ENCODE measurements around the gene TRIM44. TPM values are rescaled to one million over a fixed set of nuclear protein-coding genes. Genes with fewer than 3 reads are reported as not detected.

Gene TRIM44
- total and polyA plus RNA-seq, 10 donors: 5.3 to 65.7 (median 48.5) TPM

DNA sequence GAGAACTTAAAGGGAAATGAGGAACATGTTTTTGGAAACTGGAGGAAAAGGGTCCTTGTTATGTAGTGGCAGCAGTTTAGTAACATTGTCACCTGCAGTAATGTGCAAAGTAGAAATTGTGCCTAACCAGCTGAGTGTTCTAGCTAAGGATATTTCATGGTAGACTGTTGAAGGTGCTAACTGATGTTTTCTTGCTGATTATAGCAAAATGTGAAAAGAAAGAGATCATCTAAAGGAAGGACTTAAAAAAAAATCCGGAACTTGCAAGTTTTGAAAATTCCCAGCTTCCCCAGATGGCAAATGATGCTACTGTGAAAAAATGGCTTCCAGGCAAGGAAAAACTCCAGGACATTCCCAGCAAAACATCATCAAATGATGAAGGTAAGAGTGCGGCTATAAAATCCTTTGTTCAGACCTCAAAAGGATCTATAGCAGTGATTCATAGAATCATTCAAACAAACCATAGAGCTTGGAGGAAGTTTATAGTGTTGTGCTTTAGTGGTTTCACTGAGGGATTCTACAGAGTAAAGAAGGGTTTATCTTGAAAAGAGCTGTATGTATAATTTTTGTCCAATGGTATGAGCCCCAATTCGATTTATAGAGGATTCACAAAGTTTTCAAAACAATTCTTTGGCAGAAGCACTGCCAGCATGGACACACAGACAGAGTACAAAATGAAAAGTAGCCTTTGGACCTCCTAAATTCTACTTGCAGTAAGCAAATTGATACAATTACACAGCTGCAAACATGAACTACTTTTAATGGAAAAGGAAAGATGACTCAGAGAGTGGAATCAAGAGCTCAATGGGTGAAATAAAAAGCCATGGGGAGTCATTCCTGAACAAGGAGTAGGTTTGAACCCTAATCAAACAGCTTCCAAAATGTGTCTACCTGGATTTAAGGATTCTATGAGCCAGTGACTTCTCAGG lies 4.3 kb upstream of the TRIM44 start:
- peaks cover 0 to 2% (median under 1%) of the 10 kb centered on the region in 8 donors for H3K9me3 ChIP-seq
- peaks cover 0 to 16% (median 0%) of the 10 kb centered on the region in 7 donors for H3K27me3 ChIP-seq (replicated peaks in 1 of 7)
- no peak overlapping the region for H3K27ac ChIP-seq
- DNase-seq: no peak
- H3K36me3 ChIP-seq: no peaks in the 10 kb centered on the region
- H3K4me3 ChIP-seq: no peak overlapping the region
- intact Hi-C loops (cut with DNase I; ENCODE audit: low total_unique reads): no loop called here
- TF ChIP-seq POLR2AphosphoS5 (IDR thresholded peaks at IDR 0.05) (no peak), POLR2A (IDR thresholded peaks at IDR 0.05) (no peak)
- TF ChIP-seq, protein P1, sequence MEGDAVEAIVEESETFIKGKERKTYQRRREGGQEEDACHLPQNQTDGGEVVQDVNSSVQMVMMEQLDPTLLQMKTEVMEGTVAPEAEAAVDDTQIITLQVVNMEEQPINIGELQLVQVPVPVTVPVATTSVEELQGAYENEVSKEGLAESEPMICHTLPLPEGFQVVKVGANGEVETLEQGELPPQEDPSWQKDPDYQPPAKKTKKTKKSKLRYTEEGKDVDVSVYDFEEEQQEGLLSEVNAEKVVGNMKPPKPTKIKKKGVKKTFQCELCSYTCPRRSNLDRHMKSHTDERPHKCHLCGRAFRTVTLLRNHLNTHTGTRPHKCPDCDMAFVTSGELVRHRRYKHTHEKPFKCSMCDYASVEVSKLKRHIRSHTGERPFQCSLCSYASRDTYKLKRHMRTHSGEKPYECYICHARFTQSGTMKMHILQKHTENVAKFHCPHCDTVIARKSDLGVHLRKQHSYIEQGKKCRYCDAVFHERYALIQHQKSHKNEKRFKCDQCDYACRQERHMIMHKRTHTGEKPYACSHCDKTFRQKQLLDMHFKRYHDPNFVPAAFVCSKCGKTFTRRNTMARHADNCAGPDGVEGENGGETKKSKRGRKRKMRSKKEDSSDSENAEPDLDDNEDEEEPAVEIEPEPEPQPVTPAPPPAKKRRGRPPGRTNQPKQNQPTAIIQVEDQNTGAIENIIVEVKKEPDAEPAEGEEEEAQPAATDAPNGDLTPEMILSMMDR (IDR thresholded peaks at IDR 0.05 in 8 of 11, conservative IDR thresholded peaks at IDR 0.05 in 3 of 11): no peak
- peaks cover 2 to 16% (median 12%) of the 10 kb centered on the region in 6 donors for H3K4me1 ChIP-seq
- 62 to 80% (median 74%) methylated on average over 3 of the region's 3 CpGs for WGBS, 5 donors

DNA sequence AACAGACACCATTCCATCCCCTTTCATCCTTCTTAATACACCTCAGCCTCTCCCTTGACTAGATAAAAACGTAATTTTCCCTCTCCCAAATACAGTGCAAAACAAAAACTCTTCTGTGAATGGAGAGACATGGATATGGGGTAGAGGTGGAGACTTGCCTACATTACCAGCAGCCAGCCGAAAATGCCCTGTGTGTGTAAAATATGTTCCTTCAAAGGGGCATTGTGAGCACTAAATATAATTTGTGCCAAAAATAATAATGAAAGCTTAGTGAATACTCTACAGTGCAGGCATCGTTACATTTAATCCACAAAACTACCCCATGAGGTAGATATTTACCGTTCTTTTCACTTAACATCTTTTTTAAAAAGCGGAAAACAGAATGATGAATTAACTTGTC lies 1.0 kb upstream of the TRIM44 start:
- 67 to 76% (median 70%) methylated on average over 5 of the region's 5 CpGs for whole genome bisulfite sequencing, 5 donors
- intact Hi-C loops (cut with DNase I; ENCODE audit: low total_unique reads): no loop called here
- Histone ChIP-seq H3K27ac (peak overlapping the region in 6 of 8 donors; percentile 95 to 98 (median 96)), H3K4me1 (peaks cover 11 to 33% (median 23%) of the 10 kb centered on the region in 6 donors), H3K27me3 (replicated peaks in 1 of 7) (peaks cover 0 to 8% (median 0%) of the 10 kb centered on the region in 7 donors), H3K9me3 (peaks cover 9 to 35% (median 33%) of the 10 kb centered on the region in 8 donors), H3K36me3 (peaks cover 0 to 20% (median 0%) of the 10 kb centered on the region in 6 donors), H3K4me3 (peak overlapping the region in 6 of 8 donors; percentile 70 to 85 (median 71))
- DNase-seq: no peak
- TF ChIP-seq, protein P1 (IDR thresholded peaks at IDR 0.05 in 8 of 11, conservative IDR thresholded peaks at IDR 0.05 in 3 of 11): no peak
- TF ChIP-seq POLR2AphosphoS5 (IDR thresholded peaks at IDR 0.05) (no peak), POLR2A (IDR thresholded peaks at IDR 0.05) (no peak)

DNA sequence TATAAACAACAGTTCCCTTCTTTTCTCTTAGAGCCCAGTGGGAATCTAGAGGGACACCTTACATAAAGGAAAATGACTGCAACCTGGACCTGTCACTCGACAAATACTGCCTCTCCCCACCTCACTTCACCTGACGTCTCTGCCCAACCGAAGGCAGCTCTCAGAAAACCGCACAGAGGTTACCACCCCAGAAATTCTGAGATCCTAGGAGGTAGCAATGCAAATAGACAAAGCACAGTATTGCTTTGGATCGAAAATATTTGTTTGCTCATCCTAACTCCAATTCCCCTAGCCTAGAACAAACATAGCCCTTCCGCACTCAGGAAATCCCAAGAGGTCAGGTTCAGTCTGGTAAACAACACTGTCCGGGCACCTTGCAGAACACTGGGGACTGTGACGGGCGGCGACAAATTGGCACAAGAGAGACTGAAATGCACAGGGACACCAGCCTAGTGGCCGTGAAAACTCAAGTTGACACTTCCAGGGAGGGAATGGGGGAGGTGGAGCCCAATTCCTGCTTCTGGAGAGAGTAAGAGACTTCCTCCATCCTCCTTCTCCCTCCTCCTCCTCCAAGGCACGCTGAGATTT lies 420 bp upstream of the TRIM44 start:
- H3K27ac ChIP-seq: peak overlapping the region; percentile 94 to 98 (median 96)
- peaks cover 11 to 33% (median 23%) of the 10 kb centered on the region in 6 donors for H3K4me1 ChIP-seq
- H3K36me3 ChIP-seq: peaks cover 0 to 24% (median 0%) of the 10 kb centered on the region in 6 donors
- TF ChIP-seq POLR2AphosphoS5 (IDR thresholded peaks at IDR 0.05): no peak
- TF ChIP-seq, protein P1 (IDR thresholded peaks at IDR 0.05 in 8 of 11, conservative IDR thresholded peaks at IDR 0.05 in 3 of 11): no peak
- 2 to 3% (median 2%) methylated on average over 12 of the region's 12 CpGs for WGBS, 5 donors
- H3K9me3 ChIP-seq: peaks cover 13 to 41% (median 39%) of the 10 kb centered on the region in 8 donors
- DNase-seq: no peak
- peaks cover 0 to 2% (median 0%) of the 10 kb centered on the region in 7 donors for H3K27me3 ChIP-seq (replicated peaks in 1 of 7)
- H3K4me3 ChIP-seq: peak overlapping the region; percentile 65 to 85 (median 71)
- intact Hi-C loops (cut with DNase I; ENCODE audit: low total_unique reads): no loop called here

DNA sequence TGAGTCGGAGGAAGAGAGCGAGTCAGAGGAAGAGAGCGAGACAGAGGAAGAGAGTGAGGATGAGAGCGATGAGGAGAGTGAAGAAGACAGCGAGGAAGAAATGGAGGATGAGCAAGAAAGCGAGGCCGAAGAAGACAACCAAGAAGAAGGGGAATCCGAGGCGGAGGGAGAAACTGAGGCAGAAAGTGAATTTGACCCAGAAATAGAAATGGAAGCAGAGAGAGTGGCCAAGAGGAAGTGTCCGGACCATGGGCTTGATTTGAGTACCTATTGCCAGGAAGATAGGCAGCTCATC lies 780 bp downstream of the TRIM44 start:
- Histone ChIP-seq H3K27me3 (replicated peaks in 1 of 7) (no peaks in the 10 kb centered on the region), H3K27ac (peak overlapping the region; percentile 94 to 98 (median 96)), H3K9me3 (peaks cover 13 to 53% (median 51%) of the 10 kb centered on the region in 8 donors), H3K4me1 (peaks cover 11 to 33% (median 23%) of the 10 kb centered on the region in 6 donors), H3K36me3 (peaks cover 0 to 35% (median 5%) of the 10 kb centered on the region in 6 donors), H3K4me3 (peak overlapping the region; percentile 65 to 85 (median 71))
- WGBS, 5 donors: 79 to 87% (median 86%) methylated on average over 10 of the region's 10 CpGs
- no peak for DNase-seq
- TF ChIP-seq POLR2A (IDR thresholded peaks at IDR 0.05) (no peak), POLR2AphosphoS5 (IDR thresholded peaks at IDR 0.05) (no peak)
- TF ChIP-seq, protein P1 (IDR thresholded peaks at IDR 0.05 in 8 of 11, conservative IDR thresholded peaks at IDR 0.05 in 3 of 11): no peak
- intact Hi-C loops (cut with DNase I; ENCODE audit: low total_unique reads): no loop called here

All from spleen (tissue), 11 donors.